Right hindlimb (tissue), 1 donor: Measurements from ENCODE around the gene GDAP2.
A peak's percentile ranks its signal among the peaks of the same experiment; 100 is the strongest.

Source experiments
- DNase-seq: peaks from one replicate; pipeline ENCODE4 v3.0.0-alpha.2; 2018

GDAP2 gene

GRCh38 chr1:117836069-117836468 is 93.4 kb downstream of the GDAP2 start:
- no peak for DNase-seq

GRCh38 chr1:117834416-117834815 is 95.0 kb downstream of the GDAP2 start:
- no peak for DNase-seq

GRCh38 chr1:117832453-117832852 is 97.0 kb downstream of the GDAP2 start:
- no peak for DNase-seq

- DNase-seq, result no peak
Observed at GRCh38 chr1:117830222-117830621, 99.2 kb downstream of the GDAP2 start.

GRCh38 chr1:117828201-117828600 is 101.2 kb downstream of the GDAP2 start:
- DNase-seq, result peak; percentile 85

DNA sequence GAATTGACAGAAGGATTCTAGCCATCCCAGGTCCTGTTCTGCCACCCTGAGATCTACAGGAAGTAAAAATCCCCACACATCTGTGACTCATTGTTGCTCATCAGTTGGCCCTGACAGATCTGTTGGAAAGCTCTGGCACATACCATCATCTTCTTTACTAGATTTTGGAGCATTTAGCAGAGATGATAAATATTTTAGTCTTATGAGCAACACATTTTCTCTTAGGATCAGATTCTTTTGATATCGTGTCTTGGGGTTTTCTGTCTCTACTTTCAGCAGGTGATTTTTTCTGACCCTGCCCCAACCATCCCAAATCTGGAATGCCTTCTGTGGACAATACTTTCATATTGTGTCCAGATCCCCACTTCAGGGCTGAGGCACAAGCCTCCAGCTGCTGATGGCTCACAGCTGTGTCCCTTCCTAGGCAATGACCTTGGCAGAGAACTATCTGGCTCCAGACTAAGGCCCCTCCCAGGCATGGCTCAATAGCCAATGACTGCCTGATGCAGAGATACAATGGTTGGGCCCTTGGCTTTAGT is 102.8 kb downstream of the GDAP2 start:
- DNase-seq, result peak; percentile 40

DNA sequence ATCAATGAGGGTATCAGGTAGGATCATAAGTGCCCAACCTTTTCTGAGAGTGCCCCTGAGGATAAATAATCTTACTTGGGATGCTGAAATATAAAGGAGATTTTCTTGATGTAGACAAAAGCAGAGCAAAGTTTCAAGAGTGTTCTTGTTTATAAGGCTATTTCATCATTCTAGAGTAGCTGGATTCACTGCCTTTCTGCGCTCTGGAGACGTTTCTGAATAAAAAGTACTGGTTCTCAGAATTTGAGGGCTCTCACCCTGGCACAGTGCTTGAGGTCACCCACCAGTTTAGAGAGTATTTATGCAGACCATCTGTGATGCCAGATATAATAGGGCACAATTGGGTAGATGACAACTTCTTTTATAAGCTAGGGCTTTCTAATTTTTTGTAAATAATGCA is 103.3 kb downstream of the GDAP2 start:
- no peak for DNase-seq

DNA sequence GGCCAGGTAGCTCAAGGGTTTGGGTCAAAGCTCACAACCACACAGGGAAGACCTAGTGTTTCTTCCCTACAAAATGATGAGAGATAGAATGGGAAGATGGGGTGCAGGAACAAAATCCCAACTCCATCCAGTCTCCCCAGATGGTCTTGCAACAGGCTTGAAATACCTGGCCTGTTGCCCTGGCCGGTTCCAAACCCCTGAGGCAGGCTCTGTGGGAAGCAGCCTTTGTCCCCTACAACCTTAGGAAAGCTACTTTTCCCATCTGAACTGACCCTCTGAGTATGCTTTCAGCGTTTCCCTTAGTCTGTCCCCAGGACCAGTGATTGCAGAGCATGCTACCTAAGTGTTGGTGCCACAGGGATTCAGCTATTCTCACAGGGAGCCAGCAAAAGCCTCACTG is 104.0 kb downstream of the GDAP2 start:
- DNase-seq, result no peak

DNA sequence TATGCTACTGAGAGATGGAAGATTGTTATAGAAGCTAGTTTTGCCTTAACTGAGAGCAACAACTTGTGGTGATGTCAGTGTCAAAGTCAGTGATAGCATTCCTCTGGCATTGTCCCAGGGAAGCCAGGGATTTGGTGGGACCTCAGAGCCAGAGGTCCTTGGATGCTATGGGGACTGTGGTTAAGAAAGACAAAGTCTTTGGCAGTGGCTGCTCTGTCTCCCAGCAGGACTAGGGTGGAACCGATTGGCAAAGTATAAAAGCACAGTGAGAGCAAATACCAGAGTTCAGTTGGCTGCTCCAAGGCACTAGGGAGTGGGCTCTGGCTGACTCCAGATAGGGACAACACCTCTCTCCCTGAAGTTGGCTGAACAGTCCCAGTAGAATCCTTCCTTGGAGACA is 104.8 kb downstream of the GDAP2 start:
- DNase-seq, result no peak

- DNase-seq, result no peak
Observed at GRCh38 chr1:117821774-117822482, 107.5 kb downstream of the GDAP2 start.

- DNase-seq, result no peak
Observed at GRCh38 chr1:117821382-117821755, 108.1 kb downstream of the GDAP2 start.

DNA sequence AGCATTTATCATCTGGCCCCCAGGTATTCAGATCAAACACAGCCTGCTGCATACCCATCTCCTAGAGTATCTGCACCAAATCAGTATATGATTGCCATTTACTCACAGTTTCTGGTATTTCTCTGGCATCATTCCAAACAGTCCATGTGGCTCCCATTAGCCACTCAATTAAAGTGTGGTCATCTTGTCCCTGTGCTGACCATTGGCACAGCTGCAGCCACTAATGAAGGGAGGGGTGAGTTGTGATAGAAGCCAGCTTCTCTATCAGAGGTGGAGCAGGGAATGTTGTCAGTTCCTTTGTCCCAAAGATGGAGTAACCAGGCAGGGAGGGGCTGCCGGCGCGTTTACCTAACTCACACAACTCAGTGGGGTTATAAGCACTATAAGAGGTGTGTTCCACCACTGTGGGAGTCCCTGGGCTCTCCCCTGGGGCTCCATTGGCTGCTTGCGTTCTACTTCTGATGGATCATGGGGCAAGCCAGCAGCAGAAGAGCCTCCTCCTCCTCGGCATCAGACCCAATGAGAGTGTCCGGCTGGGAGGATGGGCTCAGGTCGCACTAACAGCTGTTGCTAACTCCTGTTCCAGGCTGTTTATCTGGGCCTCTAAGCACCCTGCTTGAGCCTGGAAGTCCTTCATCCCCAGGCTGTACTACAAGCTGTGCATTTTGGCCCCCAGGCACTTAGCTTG is 108.6 kb downstream of the GDAP2 start:
- no peak for DNase-seq

DNA sequence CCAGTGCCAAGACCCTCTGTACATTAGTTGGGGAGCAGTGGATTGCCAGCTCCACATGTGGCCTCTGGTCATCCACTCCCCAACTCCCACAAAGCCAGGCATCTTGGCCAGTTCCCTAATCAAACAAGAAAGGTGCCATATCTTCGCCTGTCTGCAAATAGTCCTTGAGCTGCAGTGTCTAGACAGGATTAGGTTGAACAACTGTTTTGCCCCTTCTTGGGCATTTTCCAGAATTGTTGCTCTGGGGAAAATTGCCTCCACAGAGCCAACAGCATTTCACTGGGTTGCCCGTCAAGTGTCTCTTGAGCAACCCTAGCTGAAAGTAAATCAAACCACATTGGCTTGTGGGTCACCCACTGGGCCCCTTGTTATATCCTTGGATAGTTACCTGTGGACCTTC is 109.3 kb downstream of the GDAP2 start:
- DNase-seq, result no peak

- no peak for DNase-seq
Observed at GRCh38 chr1:117819301-117819700, 110.1 kb downstream of the GDAP2 start.

- DNase-seq, result no peak
Observed at GRCh38 chr1:117818456-117818855, 111.0 kb downstream of the GDAP2 start.

GRCh38 chr1:117817629-117818028 is 111.8 kb downstream of the GDAP2 start:
- DNase-seq, result no peak

GRCh38 chr1:117815926-117816325 is 113.5 kb downstream of the GDAP2 start:
- DNase-seq, result no peak

DNA sequence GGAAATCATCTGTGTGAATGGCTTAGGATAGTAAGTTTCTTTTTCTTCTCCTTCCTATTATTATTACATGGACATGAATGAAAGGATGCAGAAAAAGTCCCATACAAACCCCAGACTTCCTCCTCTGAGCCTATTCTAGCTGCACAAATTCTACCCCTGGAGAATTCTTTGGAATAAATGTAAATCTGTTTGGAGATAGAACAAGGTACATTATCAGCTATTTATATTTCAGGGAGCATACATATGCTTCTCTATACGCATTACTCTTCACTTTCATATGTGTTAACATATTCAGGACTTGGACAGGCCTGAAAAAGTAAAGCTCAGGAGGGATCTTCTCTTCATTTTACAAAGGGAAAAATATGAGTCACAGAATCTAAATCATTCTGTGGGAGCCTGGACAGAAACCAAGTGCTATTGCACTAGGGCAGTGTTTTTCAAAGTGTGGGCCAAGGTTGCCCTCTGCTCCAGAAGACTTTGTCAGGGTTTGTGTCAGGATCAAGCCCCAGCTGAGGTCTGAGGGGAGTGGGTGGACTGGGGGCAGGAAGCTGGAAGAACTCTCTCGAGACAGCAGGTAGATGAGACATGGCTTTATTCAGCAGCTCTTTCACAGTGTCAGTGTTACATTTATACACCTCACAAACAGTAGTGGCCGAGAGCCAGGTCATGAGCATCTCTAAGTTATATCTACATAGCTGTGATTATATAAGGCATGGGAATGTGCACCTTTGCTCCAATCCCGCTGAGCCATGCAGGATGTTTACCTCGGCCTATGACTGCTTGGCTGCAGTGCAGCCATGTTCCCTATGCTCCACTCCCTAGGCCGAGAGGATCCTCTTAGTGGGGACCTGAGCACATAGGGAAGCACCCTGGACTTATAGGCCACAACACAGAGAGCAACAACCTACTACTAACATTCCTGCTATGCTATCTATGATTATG is 114.3 kb downstream of the GDAP2 start:
- no peak for DNase-seq
